ENCODE results near the gene SKIC2. TPM values are rescaled to one million over a fixed set of nuclear protein-coding genes. Genes with fewer than 3 reads are reported as not detected.

SKIC2 gene
- total and polyA plus RNA-seq, 2 of the 8 experiments (the other 6 are each of a cell fraction or from before 2014, with no cell fraction given), result 42.1 to 59.7 TPM

- no peak overlapping the region for H2BK20ac ChIP-seq (ENCODE audit: low read length)
- H3K27ac ChIP-seq (ENCODE audit: low read depth, low read length), result no peak overlapping the region
- no peaks in the 10 kb centered on the region for H3K79me2 ChIP-seq (ENCODE audit: control insufficient read depth in 1 of 2, insufficient read depth in 2 of 2, low read length in 2 of 2)
- peaks cover 4 to 7% of the 10 kb centered on the region in 2 experiments; a peak in 1 of 4 replicates for H3K9me3 ChIP-seq (ENCODE audit: insufficient read depth in 2 of 2, low read depth in 1 of 2, low read length in 1 of 2)
- no peak overlapping the region for H2AK5ac ChIP-seq (ENCODE audit: low read depth, low read length)
- 86% methylated on average over 9 of the region's 9 CpGs; no CpG with 5 or more reads in 1 of the 2 experiments for WGBS, 2 experiments (ENCODE audit: extremely low coverage in 1 of 2, insufficient coverage in 1 of 2, insufficient read length in 1 of 2, insufficient replicate concordance in 2 of 2, low coverage in 1 of 2, low lambda C conversion rate in 2 of 2, missing lambda C conversion rate in 1 of 2)
- H3K4me2 ChIP-seq (ENCODE audit: insufficient read depth in 1 of 2, low read depth in 2 of 2, low read length in 2 of 2), result no peak overlapping the region
- no peak overlapping the region for H2BK120ac ChIP-seq (replicated peaks; ENCODE audit: low read depth, low read length)
- no peaks in the 10 kb centered on the region for H4K20me1 ChIP-seq (replicated peaks in 1 of 2; ENCODE audit: control insufficient read depth in 1 of 2, insufficient read depth in 2 of 2, low read length in 2 of 2)
- no peak overlapping the region for H2BK5ac ChIP-seq (ENCODE audit: low read depth, low read length)
- H3K23ac ChIP-seq (ENCODE audit: insufficient read length), result no peak overlapping the region
- no peak overlapping the region for H4K91ac ChIP-seq (replicated peaks; ENCODE audit: insufficient read length, low read length)
- H3K79me1 ChIP-seq (ENCODE audit: low read depth, low read length), result no peaks in the 10 kb centered on the region
- POLR2A ChIA-PET (ENCODE audit: partially characterized antibody), result interaction anchor here (0.9 to 1.4 kb wide), 2 partner anchors 12 to 287 kb away, joined by 3 to 5 read pairs; no protein-coding TSS in a partner anchor
- H3K23me2 ChIP-seq (ENCODE audit: low read depth, low read length), result no peaks in the 10 kb centered on the region
- DNase-seq (ENCODE audit: low read depth in 1 of 2, low spot score in 2 of 2) (no peak), FAIRE-seq (no peak)
- H2AFZ ChIP-seq (ENCODE audit: low read length), result no peak overlapping the region
- H3K56ac ChIP-seq (replicated peaks; ENCODE audit: insufficient read length, low read depth, low read length), result no peak overlapping the region
- no peak overlapping the region for H3K4me3 ChIP-seq (ENCODE audit: extremely low read depth in 1 of 4, insufficient read depth in 2 of 4, low read depth in 3 of 4, low read length in 4 of 4)
- H3K27me3 ChIP-seq (replicated peaks in 1 of 4; ENCODE audit: control insufficient read depth in 3 of 4, extremely low read depth in 1 of 4, insufficient read depth in 3 of 4, low read length in 3 of 4), result no peaks in the 10 kb centered on the region
- CTCF ChIA-PET (ENCODE audit: partially characterized antibody), result interaction anchor here (0.9 to 1.6 kb wide), 3 partner anchors 12 to 48 kb away, joined by 4 to 7 read pairs (median 7); no protein-coding TSS in a partner anchor
- H3K36me3 ChIP-seq (ENCODE audit: control insufficient read depth in 2 of 4, insufficient read depth in 4 of 4, low read length in 3 of 4), result no peaks in the 10 kb centered on the region
- no peak overlapping the region for H2BK15ac ChIP-seq (ENCODE audit: low read length)
- H3K14ac ChIP-seq (ENCODE audit: insufficient read length), result no peak overlapping the region
- no peak overlapping the region for H4K8ac ChIP-seq (ENCODE audit: extremely low read depth, insufficient read depth, low read length)
- no peak overlapping the region for H3K4ac ChIP-seq (replicated peaks; ENCODE audit: insufficient read length, low read depth, low read length)
- H3K18ac ChIP-seq (ENCODE audit: extremely low read depth, low read length), result no peak overlapping the region
- H2BK12ac ChIP-seq (ENCODE audit: low read depth, low read length), result no peak overlapping the region
- no peak overlapping the region for H3K9ac ChIP-seq (replicated peaks in 1 of 4; ENCODE audit: extremely low read depth in 1 of 4, low read depth in 3 of 4, low read length in 3 of 4)
- 0 out of 7 replicates have a peak, but pooled peaks cover 0 to 2% (median 0%) of the 10 kb centered on the region in 4 experiments for H3K4me1 ChIP-seq (replicated peaks in 1 of 4; ENCODE audit: control insufficient read depth in 3 of 4, insufficient read depth in 4 of 4, low read length in 3 of 4)
- no peak overlapping the region for H4K5ac ChIP-seq (ENCODE audit: insufficient read length, low read depth, low read length)
- TF ChIP-seq TAF7 (optimal IDR thresholded peaks at IDR 0.05; ENCODE audit: borderline replicate concordance, low read depth, low read length) (no peak), TEAD4 (IDR thresholded peaks at IDR 0.05; ENCODE audit: low read depth, low read length) (no peak), KDM1A (IDR thresholded peaks at IDR 0.05; ENCODE audit: borderline replicate concordance, low read length) (no peak), RAD21 (IDR thresholded peaks at IDR 0.05 in 1 of 2, conservative IDR thresholded peaks at IDR 0.05 in 1 of 2; ENCODE audit: low read depth in 2 of 2, low read length in 2 of 2) (no peak), ASH2L (IDR thresholded peaks at IDR 0.05; ENCODE audit: low read length) (no peak), POU5F1 (IDR thresholded peaks at IDR 0.05; ENCODE audit: low read depth, low read length) (no peak), CTBP2 (IDR thresholded peaks at IDR 0.05; ENCODE audit: borderline replicate concordance, insufficient read depth, insufficient read length, low read length) (no peak), RNF2 (IDR thresholded peaks at IDR 0.05; ENCODE audit: borderline replicate concordance, low read depth, low read length, missing control alignments, poor library complexity, severe bottlenecking) (no peak), SRF (IDR thresholded peaks at IDR 0.05; ENCODE audit: low read depth, low read length) (no peak), EP300 (IDR thresholded peaks at IDR 0.05; ENCODE audit: borderline replicate concordance in 1 of 2, low read depth in 2 of 2, low read length in 2 of 2) (no peak), SAP30 (IDR thresholded peaks at IDR 0.05; ENCODE audit: insufficient read depth, insufficient replicate concordance, low read length) (no peak), SIX5 (IDR thresholded peaks at IDR 0.05; ENCODE audit: low read depth, low read length) (no peak)
These were observed 23.2 kb upstream of the SKIC2 start for GRCh38 chr6:31935823-31936222.
